Right renal pelvis (tissue), 4 donors: ENCODE results near the gene ADGRL1. TPM values are rescaled to one million over a fixed set of nuclear protein-coding genes. Genes with fewer than 3 reads are reported as not detected.
"Not testable (repeated sequence)": the region's sequence is repeated elsewhere in the genome, so short reads cannot be mapped to it uniquely, and the experiment has no call there.

Experiments used
- DNase-seq, 4 donors: peaks; one replicate each; pipeline ENCODE4 v3.0.0-alpha.2; 2013; ENCODE audit warnings: low read depth in 4 of 4, low spot score in 3 of 4, missing footprints in 1 of 4
- polyA plus RNA-seq, 4 donors: library from polyadenylated mRNA; unstranded; fragments of 120-200 nt; gene quantifications; one replicate each; pipeline ENCODE4 v1.2.1, GENCODE V29; 2013; ENCODE audit not compliant: insufficient read length in 4 of 4

ADGRL1 gene
- polyA plus RNA-seq: 10 to 100 TPM; 34.3 to 45.4 (median 38.1) TPM

- not testable (repeated sequence) for DNase-seq
Observed at GRCh38 chr19:14205452-14206287, at the start of gene ADGRL1. Gene ADGRL1 (minus strand): TSS chr19:14206169. CDS start chr19:14183602, 22,567 bp downstream.

- DNase-seq: not testable (repeated sequence)
Observed at GRCh38 chr19:14255316-14255715, 49.3 kb upstream of the ADGRL1 start.

DNA sequence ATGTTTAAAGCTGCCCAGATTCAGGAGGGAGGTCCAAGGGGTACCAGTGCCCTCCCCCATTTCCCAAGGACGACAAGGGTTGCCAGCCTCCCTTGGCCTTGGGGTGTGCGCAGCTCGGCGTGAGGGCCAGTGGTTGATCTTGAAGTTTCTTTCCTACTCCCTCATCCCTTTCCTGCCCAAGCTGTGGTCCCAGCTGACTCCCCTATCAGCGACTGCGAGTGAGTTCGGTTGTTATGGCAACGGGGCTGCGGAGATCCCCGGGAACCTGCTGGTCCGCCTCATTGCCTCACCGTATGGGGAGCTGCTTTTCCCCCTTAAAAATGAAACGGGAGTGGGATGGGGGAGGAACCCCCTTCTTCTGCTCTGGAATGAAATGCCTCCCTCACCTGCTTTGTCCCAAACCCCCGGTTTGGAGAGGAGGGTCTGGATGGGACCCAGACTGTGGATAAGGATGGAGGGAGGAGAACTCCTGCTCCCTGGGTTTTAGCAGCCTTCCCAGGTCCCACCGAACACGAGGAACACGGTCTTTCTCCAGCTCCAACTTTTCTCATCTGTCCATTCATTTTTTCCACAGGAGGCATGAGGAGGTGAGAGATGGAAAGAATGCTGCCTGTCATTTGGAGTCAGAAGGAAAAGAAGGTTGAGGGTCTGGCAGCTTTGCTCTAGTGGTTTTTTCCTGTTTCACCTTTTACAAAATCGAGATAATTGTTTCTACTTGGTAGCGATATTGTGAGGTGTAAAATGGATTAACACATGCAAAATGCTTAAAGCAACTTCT is 48.0 kb upstream of the ADGRL1 start:
- not testable (repeated sequence) for DNase-seq

DNA sequence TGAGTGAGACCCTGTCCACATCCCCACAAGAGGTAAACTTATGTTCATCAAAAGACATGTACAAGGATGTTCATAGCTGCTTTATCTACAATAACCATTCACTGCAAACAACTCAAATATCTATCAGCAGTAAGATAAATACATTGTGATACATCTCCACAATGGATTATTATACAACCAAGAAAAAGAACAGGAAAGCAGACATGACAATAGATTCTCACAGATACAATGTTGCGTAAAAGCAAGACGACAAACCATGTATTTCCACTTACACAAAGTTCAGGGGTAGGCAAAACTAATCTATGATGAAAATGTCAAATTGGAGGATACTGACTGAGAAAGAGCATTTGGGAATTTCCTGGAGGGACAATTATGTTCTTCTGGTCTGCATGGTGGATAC is 46.2 kb upstream of the ADGRL1 start:
- DNase-seq: not testable (repeated sequence)

DNA sequence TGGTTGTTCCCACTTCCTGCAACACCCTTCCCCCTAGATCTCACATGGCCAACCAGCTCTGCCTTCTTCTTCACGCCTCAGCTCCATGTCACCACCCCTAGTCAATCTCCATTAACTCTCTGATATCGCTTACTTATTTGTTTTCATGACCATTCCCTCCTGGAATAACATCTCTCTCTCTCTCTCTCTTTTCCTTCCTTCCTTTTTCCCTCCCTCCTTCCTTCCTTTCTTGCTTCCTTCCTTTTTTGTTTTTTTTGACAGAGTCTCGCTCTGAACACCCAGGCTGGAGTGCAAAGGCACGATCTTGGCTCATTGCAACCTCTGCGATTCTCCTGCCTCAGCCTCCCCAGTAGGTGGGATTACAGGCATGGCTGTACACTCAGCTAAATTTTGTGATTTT is 44.9 kb upstream of the ADGRL1 start:
- no peak for DNase-seq

GRCh38 chr19:14250315-14250714 is 44.3 kb upstream of the ADGRL1 start:
- DNase-seq: not testable (repeated sequence)

GRCh38 chr19:14249891-14250290 is 43.9 kb upstream of the ADGRL1 start:
- DNase-seq: not testable (repeated sequence)

- DNase-seq: not testable (repeated sequence)
Observed at GRCh38 chr19:14249012-14249754, 43.2 kb upstream of the ADGRL1 start.

GRCh38 chr19:14248578-14249011 is 42.6 kb upstream of the ADGRL1 start:
- DNase-seq: peak; percentile 60 to 82 (median 78)

DNA sequence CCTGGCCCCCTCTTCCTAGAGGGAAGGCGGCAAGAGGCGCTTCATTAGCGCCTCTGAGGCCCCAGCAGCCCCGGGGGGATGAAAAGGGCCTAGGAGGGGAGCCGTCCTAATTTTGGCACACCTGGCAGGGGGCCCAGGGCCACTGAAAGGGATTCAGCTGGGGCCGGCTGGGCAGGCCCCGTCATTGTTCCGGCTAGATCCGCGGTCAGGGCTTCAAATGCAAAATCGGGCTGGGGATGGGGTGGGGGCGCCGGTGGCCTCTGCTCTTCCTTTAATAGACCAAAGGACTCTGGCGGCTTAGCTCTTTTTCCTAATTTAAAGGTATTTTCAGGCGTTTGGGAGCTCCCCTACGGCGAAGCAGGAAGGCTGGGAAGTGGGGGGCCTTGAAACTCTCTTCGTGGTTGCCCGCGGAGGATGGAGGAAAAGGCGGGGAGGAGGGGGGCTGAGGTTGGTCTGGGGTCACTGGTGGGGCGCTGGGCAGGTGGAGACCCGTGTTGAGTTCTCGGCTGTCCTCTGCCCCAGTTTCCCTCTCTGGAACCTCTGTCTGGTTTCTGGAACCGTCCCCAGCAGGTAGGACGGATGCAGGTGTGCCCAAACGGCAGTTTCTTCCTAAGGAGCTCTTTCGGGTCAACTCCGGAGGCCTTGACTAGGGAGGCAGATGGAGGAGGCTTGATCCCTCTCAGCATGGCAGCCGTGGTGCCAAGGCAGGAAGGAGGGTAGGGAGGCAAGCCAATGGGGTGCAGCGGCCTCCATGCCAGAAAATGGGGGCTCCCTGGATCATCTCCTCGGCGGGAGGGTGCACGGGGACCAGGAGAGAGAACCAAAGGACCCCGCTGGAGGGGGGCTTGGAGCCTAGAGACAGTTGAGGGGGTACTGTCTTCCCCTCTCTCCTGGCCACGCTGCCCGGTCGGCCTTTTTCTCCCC is 41.8 kb upstream of the ADGRL1 start:
- not testable (repeated sequence) for DNase-seq

DNA sequence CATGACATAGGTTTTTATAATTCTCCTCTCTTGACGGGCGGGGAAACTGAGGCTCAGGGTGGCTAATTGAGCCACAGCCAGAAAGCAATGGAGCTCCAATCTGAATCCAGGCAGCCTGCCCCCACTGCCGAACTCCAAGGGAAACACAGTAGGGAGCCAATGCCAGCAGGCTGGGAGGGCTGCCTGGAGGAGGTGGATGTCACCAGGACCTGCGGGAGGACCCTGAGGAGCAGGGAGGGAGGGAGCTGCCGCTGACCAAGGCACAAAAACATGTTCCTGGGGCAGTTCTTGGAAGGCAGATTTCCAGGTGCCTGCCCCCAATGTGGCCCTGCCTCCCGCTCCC is 41.2 kb upstream of the ADGRL1 start:
- not testable (repeated sequence) for DNase-seq

DNA sequence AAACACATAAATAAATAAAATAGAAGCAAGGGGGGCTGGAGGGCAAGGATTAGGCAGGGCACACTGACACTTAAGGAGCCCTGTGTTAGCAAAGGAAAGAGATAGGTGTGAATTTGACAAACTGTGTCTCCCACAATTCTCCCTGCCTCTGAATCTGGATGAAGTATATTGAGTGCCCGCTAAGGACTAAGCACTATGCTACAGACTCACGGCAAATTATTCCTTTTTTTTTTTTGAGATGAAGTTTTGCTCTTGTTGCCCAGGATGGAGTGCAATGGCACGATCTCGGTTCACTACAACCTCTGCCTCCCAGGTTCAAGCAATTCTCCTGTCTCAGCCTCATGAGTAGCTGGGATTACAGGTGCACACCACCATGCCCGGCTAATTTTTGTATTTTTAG is 38.4 kb upstream of the ADGRL1 start:
- DNase-seq: not testable (repeated sequence)

GRCh38 chr19:14243718-14244117 is 37.7 kb upstream of the ADGRL1 start:
- not testable (repeated sequence) for DNase-seq

DNA sequence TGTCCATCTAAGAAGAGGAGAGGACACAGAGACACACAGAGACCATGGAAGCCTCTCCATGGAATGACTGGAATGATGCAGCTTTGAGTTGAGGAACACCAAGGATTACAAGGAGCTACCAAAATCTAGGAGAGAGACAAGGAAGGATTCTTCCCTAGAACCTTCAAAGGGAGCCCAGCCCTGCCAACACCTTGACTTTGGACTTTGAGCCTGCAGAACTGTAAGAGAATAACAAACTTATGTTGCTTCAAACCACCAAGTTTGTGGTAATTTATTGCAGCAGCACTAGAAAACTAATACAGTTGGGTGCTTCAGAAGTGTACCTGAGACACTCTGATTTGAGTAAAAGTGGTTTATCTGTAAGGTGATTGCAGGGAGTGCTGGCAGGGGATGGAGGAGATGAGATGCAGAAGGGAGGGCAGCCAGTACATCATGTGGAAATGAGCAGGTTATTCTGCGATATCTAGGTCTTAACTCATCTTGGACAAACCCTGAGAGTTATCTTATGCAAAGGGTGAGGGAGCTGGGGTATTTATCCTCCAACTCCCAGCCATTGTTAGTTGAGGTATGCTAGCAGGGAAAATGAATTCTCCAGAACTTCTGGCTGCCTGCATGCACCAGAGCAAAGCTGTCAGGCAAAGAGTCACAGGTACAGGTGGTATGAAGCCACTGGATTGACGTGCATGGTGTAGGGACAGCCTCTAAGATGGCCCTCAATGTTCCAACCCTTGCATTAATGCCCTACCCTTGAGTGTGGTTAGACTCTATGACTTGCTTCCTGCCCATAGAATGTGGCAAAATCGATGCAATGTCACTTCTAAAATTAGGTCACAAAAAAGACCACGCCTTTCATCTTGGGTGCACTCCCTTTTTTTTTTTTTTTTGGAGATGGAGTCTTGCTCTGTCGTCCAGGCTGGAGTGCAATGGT is 31.3 kb upstream of the ADGRL1 start:
- DNase-seq: no peak

GRCh38 chr19:14232945-14233344 is 27.0 kb upstream of the ADGRL1 start:
- not testable (repeated sequence) for DNase-seq

DNA sequence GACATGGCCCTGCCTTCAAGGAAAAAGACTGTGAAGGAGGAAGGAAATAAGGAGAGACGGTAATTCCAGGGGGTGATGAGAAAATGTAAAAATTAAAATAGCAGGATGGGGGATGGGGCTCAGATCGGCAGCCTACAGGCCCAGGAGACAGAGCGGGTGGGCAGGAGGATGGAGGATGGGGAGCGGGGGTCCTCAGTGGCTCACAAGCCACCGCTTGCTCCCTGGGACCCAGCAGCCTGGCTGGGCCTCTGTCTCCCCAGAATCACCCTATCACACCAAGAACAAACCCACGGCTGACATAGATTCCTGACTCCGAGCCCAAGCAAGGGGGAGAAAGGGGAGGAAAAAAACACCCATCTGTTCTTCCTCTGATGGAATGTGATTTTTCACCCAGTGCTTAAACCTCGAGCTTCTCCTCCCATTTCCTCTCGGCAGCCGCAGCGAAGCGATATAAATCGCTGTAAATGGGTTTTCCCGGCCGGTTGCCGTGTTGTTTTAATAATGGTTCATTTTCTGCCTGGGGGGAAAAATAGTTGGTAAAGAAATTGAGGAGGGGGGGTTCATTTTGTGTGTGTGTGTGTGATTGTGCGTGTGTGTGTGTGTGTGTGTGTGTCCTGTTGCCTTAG is 22.6 kb upstream of the ADGRL1 start:
- DNase-seq: not testable (repeated sequence)

GRCh38 chr19:14226498-14226897 is 20.5 kb upstream of the ADGRL1 start:
- DNase-seq: not testable (repeated sequence)

DNA sequence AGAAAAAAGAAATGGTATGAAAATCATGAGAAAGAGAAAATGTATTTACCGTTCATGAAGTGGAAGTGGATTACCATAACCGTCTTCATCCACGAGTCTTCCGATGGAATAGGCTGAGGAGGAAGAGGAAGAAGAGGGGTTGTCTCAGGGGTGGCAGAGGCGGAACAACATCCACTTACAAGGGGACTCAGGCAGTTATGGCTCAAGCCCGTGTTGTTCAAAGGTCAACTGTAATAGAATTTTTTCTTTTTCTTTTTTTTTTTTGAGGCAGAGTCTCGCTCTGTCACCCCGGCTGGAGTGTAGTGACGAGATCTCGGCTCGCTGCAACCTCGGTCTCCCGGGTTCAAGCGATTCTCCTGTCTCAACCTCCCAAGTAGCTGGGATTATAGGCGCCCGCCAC is 16.9 kb upstream of the ADGRL1 start:
- DNase-seq: no peak
